WTC11 (cell line): Measurements from ENCODE around the gene LYPD3. TPM values are rescaled to one million over a fixed set of nuclear protein-coding genes. Genes with fewer than 3 reads are reported as not detected.

Source experiments
- ATAC-seq: fragments of 200-7000 bp; cut with Tn5 transposase; 2 replicates; pipeline ENCODE4 v1.10.0; 2021; ENCODE audit warnings: mild to moderate bottlenecking, moderate library complexity
- CTCF ChIA-PET: fragments of 300-600 bp; sonication (Branson Sonifier 250); formaldehyde crosslinking; loops from one replicate; lab custom pipeline; 2021; ENCODE audit warnings: antibody characterized with exemption; lab: Charles Lee
- POLR2A ChIA-PET: fragments of 350-600 bp; sonication (Branson Sonifier 250); formaldehyde crosslinking; loops from one replicate; lab custom pipeline; 2021; ENCODE audit warnings: antibody characterized with exemption; lab: Charles Lee
- DNase-seq: peaks from one replicate; pipeline ENCODE4 v3.0.0; 2021; ENCODE audit warnings: low spot score
- H3K27ac Mint-ChIP-seq: 2 replicates; pipeline ENCODE4 v1.8.0; 2021; ENCODE audit warnings: mixed read lengths
- H3K27me3 Mint-ChIP-seq: 2 replicates; pipeline ENCODE4 v1.8.0; 2021; ENCODE audit warnings: low read depth, mild to moderate bottlenecking, moderate library complexity, mixed read lengths
- H3K36me3 Mint-ChIP-seq: 2 replicates; pipeline ENCODE4 v1.8.0; 2021; ENCODE audit warnings: mixed read lengths
- H3K4me1 Mint-ChIP-seq: 2 replicates; pipeline ENCODE4 v1.8.0; 2022; ENCODE audit warnings: mixed read lengths
- H3K4me3 Mint-ChIP-seq: 2 replicates; pipeline ENCODE4 v1.8.0; 2021; ENCODE audit warnings: mild to moderate bottlenecking, moderate library complexity, mixed read lengths
- H3K9me3 Mint-ChIP-seq: 2 replicates; pipeline ENCODE4 v1.8.0; 2021; ENCODE audit warnings: mixed read lengths
- CREM ChIP-seq: sonication (generic); formaldehyde crosslinking; IDR thresholded peaks from 2 replicates; pipeline ENCODE4 v1.8.1; 2022; ENCODE audit warnings: mild to moderate bottlenecking, missing genetic modification reagents, moderate library complexity
- E2F5 ChIP-seq: sonication (generic); formaldehyde crosslinking; IDR thresholded peaks from 2 replicates; pipeline ENCODE4 v1.8.1; 2022; ENCODE audit warnings: mild to moderate bottlenecking, moderate library complexity, missing genetic modification reagents
- GRHL2 ChIP-seq: fragments of 250-450 bp; sonication (Bioruptor Pico); IDR thresholded peaks from 2 replicates; pipeline ENCODE4 v1.8.0; 2022; ENCODE audit warnings: mild to moderate bottlenecking, moderate library complexity; ENCODE audit not compliant: insufficient replicate concordance, severe bottlenecking
- IRF2 ChIP-seq: sonication (generic); formaldehyde crosslinking; IDR thresholded peaks from 2 replicates; pipeline ENCODE4 v1.8.0; 2022; ENCODE audit warnings: low read depth, missing genetic modification reagents, borderline replicate concordance
- NFATC4 ChIP-seq: fragments of 250-450 bp; sonication (Bioruptor Pico); IDR thresholded peaks from 2 replicates; pipeline ENCODE4 v1.9.0; 2021; ENCODE audit warnings: mild to moderate bottlenecking
- PREB ChIP-seq: sonication (generic); formaldehyde crosslinking; IDR thresholded peaks from 2 replicates; pipeline ENCODE4 v1.8.1; 2022; ENCODE audit warnings: mild to moderate bottlenecking, missing genetic modification reagents, moderate library complexity, borderline replicate concordance
- PRRX2 ChIP-seq: fragments of 250-450 bp; sonication (Bioruptor Pico); IDR thresholded peaks from 2 replicates; pipeline ENCODE4 v1.8.0; 2021; ENCODE audit warnings: mild to moderate bottlenecking
- SP1 ChIP-seq: sonication (generic); formaldehyde crosslinking; conservative IDR thresholded peaks from 2 replicates; pipeline ENCODE4 v1.8.1; 2022; ENCODE audit warnings: missing genetic modification reagents
- TCF7 ChIP-seq: sonication (generic); formaldehyde crosslinking; IDR thresholded peaks from 2 replicates; pipeline ENCODE4 v1.8.0; 2022; ENCODE audit warnings: mild to moderate bottlenecking, low read depth, missing genetic modification reagents, moderate library complexity
- TEAD1 ChIP-seq: sonication (generic); formaldehyde crosslinking; IDR thresholded peaks from 2 replicates; pipeline ENCODE4 v1.8.0; 2022; ENCODE audit warnings: mild to moderate bottlenecking, missing genetic modification reagents
- TEAD4 ChIP-seq: sonication (generic); formaldehyde crosslinking; IDR thresholded peaks from 2 replicates; pipeline ENCODE4 v1.8.0; 2022; ENCODE audit warnings: mild to moderate bottlenecking, missing genetic modification reagents
- ZNF121 ChIP-seq: sonication (generic); formaldehyde crosslinking; IDR thresholded peaks from 2 replicates; pipeline ENCODE4 v1.8.0; 2023; ENCODE audit warnings: missing genetic modification reagents
- ZNF232 ChIP-seq: sonication (generic); formaldehyde crosslinking; IDR thresholded peaks from 2 replicates; pipeline ENCODE4 v1.8.0; 2022; ENCODE audit warnings: mild to moderate bottlenecking, missing genetic modification reagents
- ZNF317 ChIP-seq: sonication (generic); formaldehyde crosslinking; IDR thresholded peaks from 2 replicates; pipeline ENCODE4 v1.8.1; 2023; ENCODE audit warnings: low read depth, mild to moderate bottlenecking, moderate library complexity, missing genetic modification reagents, borderline replicate concordance
- total RNA-seq: library from RNA; stranded (reverse); gene quantifications from 3 replicates; pipeline ENCODE4 v1.2.3, GENCODE V29; 2021
- TF ChIP-seq, protein P1 (sequence below): sonication (generic); formaldehyde crosslinking; IDR thresholded peaks from 2 replicates; pipeline ENCODE4 v1.8.0; 2023; ENCODE audit warnings: mild to moderate bottlenecking, missing genetic modification reagents
- TF ChIP-seq, protein P2 (sequence below): fragments of 250-450 bp; sonication (Bioruptor Pico); IDR thresholded peaks from 2 replicates; pipeline ENCODE4 v1.9.0; 2021; ENCODE audit warnings: mild to moderate bottlenecking
- TF ChIP-seq, protein P3 (sequence below): sonication (generic); formaldehyde crosslinking; IDR thresholded peaks from 2 replicates; pipeline ENCODE4 v1.8.1; 2023; ENCODE audit warnings: mild to moderate bottlenecking, missing genetic modification reagents, borderline replicate concordance

Gene LYPD3
- total RNA-seq, 1 experiment from 2014 or later: 3.8 TPM

GRCh38 chr19:43474986-43475705 lies 9.7 kb upstream of the LYPD3 start (continued):
- TF ChIP-seq, protein P1, sequence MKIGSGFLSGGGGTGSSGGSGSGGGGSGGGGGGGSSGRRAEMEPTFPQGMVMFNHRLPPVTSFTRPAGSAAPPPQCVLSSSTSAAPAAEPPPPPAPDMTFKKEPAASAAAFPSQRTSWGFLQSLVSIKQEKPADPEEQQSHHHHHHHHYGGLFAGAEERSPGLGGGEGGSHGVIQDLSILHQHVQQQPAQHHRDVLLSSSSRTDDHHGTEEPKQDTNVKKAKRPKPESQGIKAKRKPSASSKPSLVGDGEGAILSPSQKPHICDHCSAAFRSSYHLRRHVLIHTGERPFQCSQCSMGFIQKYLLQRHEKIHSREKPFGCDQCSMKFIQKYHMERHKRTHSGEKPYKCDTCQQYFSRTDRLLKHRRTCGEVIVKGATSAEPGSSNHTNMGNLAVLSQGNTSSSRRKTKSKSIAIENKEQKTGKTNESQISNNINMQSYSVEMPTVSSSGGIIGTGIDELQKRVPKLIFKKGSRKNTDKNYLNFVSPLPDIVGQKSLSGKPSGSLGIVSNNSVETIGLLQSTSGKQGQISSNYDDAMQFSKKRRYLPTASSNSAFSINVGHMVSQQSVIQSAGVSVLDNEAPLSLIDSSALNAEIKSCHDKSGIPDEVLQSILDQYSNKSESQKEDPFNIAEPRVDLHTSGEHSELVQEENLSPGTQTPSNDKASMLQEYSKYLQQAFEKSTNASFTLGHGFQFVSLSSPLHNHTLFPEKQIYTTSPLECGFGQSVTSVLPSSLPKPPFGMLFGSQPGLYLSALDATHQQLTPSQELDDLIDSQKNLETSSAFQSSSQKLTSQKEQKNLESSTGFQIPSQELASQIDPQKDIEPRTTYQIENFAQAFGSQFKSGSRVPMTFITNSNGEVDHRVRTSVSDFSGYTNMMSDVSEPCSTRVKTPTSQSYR (CRISPR knock-in tag): no peak
- peak; percentile 92 for TF ChIP-seq SP1 (CRISPR knock-in tag)

GRCh38 chr19:43474487-43474886 lies 9.1 kb upstream of the LYPD3 start:
- Mint-ChIP-seq H3K4me3 (peak overlapping the region; percentile 68), H3K27me3 (peaks cover 44% of the 10 kb centered on the region)
- POLR2A ChIA-PET: interaction anchor here (0.5 to 0.7 kb wide), 2 partner anchors 10 to 34 kb away, joined by 3 read pairs; no protein-coding TSS in a partner anchor

DNA sequence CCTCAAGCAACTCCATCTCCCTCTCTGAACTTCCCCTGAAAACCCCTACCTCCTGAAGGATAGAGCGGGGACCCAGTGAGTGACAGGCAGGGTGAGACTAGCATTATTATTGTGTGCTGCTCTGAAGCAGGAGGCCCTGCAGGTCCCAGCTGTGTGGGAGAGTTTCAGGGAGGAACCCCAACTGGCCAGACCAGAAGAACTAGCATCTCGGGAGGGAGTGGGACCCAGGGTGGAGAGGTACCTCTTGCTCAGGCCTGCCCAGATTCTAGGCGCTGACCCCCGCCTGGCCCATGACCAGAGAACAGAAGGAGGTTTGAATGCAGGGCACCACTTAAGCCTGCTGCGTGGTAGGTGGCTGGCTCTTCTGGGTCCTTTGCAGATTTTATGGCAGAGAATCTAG lies 5.7 kb upstream of the LYPD3 start:
- H3K36me3 Mint-ChIP-seq: no peaks in the 10 kb centered on the region
- no peaks in the 10 kb centered on the region for H3K9me3 Mint-ChIP-seq
- no peak overlapping the region for H3K4me3 Mint-ChIP-seq
- no peak overlapping the region for H3K27ac Mint-ChIP-seq
- ATAC-seq (no peak), DNase-seq (no peak)
- CTCF ChIA-PET: interaction anchor here (0.6 kb wide), 1 partner anchor 400 kb away, joined by 5 read pairs; no protein-coding TSS in a partner anchor
- POLR2A ChIA-PET: interaction anchor here (0.6 kb wide), 1 partner anchor 16 kb away, joined by 5 read pairs; no protein-coding TSS in a partner anchor
- peaks cover 3% of the 10 kb centered on the region; the same call in 1 of the 2 replicates for H3K4me1 Mint-ChIP-seq
- peaks cover 52% of the 10 kb centered on the region for H3K27me3 Mint-ChIP-seq
- TF ChIP-seq NFATC4 (CRISPR knock-in tag) (no peak), GRHL2 (CRISPR knock-in tag) (no peak), ZNF232 (CRISPR knock-in tag) (no peak), ZNF121 (no peak), E2F5 (CRISPR knock-in tag) (no peak), ZNF317 (CRISPR knock-in tag) (no peak), TEAD4 (CRISPR knock-in tag) (no peak), TCF7 (CRISPR knock-in tag) (no peak), TEAD1 (CRISPR knock-in tag) (no peak), IRF2 (CRISPR knock-in tag) (no peak), PREB (CRISPR knock-in tag) (no peak), CREM (CRISPR knock-in tag) (no peak)
- TF ChIP-seq, protein P2, sequence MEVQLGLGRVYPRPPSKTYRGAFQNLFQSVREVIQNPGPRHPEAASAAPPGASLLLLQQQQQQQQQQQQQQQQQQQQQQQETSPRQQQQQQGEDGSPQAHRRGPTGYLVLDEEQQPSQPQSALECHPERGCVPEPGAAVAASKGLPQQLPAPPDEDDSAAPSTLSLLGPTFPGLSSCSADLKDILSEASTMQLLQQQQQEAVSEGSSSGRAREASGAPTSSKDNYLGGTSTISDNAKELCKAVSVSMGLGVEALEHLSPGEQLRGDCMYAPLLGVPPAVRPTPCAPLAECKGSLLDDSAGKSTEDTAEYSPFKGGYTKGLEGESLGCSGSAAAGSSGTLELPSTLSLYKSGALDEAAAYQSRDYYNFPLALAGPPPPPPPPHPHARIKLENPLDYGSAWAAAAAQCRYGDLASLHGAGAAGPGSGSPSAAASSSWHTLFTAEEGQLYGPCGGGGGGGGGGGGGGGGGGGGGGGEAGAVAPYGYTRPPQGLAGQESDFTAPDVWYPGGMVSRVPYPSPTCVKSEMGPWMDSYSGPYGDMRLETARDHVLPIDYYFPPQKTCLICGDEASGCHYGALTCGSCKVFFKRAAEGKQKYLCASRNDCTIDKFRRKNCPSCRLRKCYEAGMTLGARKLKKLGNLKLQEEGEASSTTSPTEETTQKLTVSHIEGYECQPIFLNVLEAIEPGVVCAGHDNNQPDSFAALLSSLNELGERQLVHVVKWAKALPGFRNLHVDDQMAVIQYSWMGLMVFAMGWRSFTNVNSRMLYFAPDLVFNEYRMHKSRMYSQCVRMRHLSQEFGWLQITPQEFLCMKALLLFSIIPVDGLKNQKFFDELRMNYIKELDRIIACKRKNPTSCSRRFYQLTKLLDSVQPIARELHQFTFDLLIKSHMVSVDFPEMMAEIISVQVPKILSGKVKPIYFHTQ (CRISPR knock-in tag): no peak
- TF ChIP-seq, protein P3, sequence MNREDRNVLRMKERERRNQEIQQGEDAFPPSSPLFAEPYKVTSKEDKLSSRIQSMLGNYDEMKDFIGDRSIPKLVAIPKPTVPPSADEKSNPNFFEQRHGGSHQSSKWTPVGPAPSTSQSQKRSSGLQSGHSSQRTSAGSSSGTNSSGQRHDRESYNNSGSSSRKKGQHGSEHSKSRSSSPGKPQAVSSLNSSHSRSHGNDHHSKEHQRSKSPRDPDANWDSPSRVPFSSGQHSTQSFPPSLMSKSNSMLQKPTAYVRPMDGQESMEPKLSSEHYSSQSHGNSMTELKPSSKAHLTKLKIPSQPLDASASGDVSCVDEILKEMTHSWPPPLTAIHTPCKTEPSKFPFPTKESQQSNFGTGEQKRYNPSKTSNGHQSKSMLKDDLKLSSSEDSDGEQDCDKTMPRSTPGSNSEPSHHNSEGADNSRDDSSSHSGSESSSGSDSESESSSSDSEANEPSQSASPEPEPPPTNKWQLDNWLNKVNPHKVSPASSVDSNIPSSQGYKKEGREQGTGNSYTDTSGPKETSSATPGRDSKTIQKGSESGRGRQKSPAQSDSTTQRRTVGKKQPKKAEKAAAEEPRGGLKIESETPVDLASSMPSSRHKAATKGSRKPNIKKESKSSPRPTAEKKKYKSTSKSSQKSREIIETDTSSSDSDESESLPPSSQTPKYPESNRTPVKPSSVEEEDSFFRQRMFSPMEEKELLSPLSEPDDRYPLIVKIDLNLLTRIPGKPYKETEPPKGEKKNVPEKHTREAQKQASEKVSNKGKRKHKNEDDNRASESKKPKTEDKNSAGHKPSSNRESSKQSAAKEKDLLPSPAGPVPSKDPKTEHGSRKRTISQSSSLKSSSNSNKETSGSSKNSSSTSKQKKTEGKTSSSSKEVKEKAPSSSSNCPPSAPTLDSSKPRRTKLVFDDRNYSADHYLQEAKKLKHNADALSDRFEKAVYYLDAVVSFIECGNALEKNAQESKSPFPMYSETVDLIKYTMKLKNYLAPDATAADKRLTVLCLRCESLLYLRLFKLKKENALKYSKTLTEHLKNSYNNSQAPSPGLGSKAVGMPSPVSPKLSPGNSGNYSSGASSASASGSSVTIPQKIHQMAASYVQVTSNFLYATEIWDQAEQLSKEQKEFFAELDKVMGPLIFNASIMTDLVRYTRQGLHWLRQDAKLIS: no peak

More at GRCh38 chr19:43474487-43474886, 9.1 kb upstream of the LYPD3 start:
- Mint-ChIP-seq H3K36me3 (no peaks in the 10 kb centered on the region), H3K9me3 (no peaks in the 10 kb centered on the region), H3K27ac (no peak overlapping the region; the same call in 1 of the 2 replicates), H3K4me1 (peaks cover 3% of the 10 kb centered on the region; the same call in 1 of the 2 replicates)
- TF ChIP-seq PRRX2 (no peak), ZNF121 (0 out of 2 replicates have a peak, but pooled peaks have one; percentile 29)
- no peak for DNase-seq
- CTCF ChIA-PET: interaction anchor here (0.5 to 2.6 kb wide), 7 partner anchors 11 to 61 kb away, joined by 3 to 14 read pairs (median 4); no protein-coding TSS in a partner anchor
- no peak for ATAC-seq
